ENCODE results near the gene SAXO2. TPM values are rescaled to one million over a fixed set of nuclear protein-coding genes. Genes with fewer than 3 reads are reported as not detected.
"Not testable (repeated sequence)": the region's sequence is repeated elsewhere in the genome, so short reads cannot be mapped to it uniquely, and the experiment has no call there.

Gene SAXO2
- total RNA-seq, 1 experiment from 2014 or later, result 4.2 TPM

GRCh38 chr15:82307714-82308081, 45.1 kb downstream of the SAXO2 start:
- BruUV-seq (replicated peaks), result no TSS peak
- H3K9me3 Mint-ChIP-seq (ENCODE audit: unreplicated experiment), result peaks cover 15% of the 10 kb centered on the region
- peaks cover 18% of the 10 kb centered on the region for H3K27me3 Mint-ChIP-seq (ENCODE audit: insufficient read depth, unreplicated experiment)
- H3K4me3 Mint-ChIP-seq (ENCODE audit: unreplicated experiment), result no peak overlapping the region
- no peak overlapping the region for H3K27ac Mint-ChIP-seq (ENCODE audit: low read depth, unreplicated experiment)
- no peaks in the 10 kb centered on the region for H3K36me3 Mint-ChIP-seq (ENCODE audit: insufficient read depth, unreplicated experiment)
- DNase-seq (ENCODE audit: unreplicated experiment), result no peak
- intact Hi-C loops (cut with micrococcal nuclease), result no loop called here
- TF ChIP-seq CTCF (IDR thresholded peaks at IDR 0.05; ENCODE audit: unreplicated experiment), result no peak
- POLR2A ChIA-PET, result no interaction called here
- H3K4me1 Mint-ChIP-seq (ENCODE audit: insufficient read depth, unreplicated experiment), result no peaks in the 10 kb centered on the region
- CTCF ChIA-PET, result no interaction called here

- H3K4me3 Mint-ChIP-seq (ENCODE audit: unreplicated experiment), result no peak overlapping the region
- intact Hi-C loops (cut with micrococcal nuclease), result no loop called here
- H3K27me3 Mint-ChIP-seq (ENCODE audit: insufficient read depth, unreplicated experiment), result peaks cover 18% of the 10 kb centered on the region
- H3K9me3 Mint-ChIP-seq (ENCODE audit: unreplicated experiment), result peaks cover 15% of the 10 kb centered on the region
- TF ChIP-seq CTCF (IDR thresholded peaks at IDR 0.05; ENCODE audit: unreplicated experiment), result no peak
- POLR2A ChIA-PET, result no interaction called here
- no TSS peak for BruUV-seq (replicated peaks)
- CTCF ChIA-PET, result no interaction called here
- H3K27ac Mint-ChIP-seq (ENCODE audit: low read depth, unreplicated experiment), result no peak overlapping the region
- no peak for DNase-seq (ENCODE audit: unreplicated experiment)
- no peaks in the 10 kb centered on the region for H3K4me1 Mint-ChIP-seq (ENCODE audit: insufficient read depth, unreplicated experiment)
- H3K36me3 Mint-ChIP-seq (ENCODE audit: insufficient read depth, unreplicated experiment), result no peaks in the 10 kb centered on the region
Observed at GRCh38 chr15:82309802-82310201, 47.2 kb downstream of the SAXO2 start.

- H3K27me3 Mint-ChIP-seq (ENCODE audit: insufficient read depth, unreplicated experiment), result peaks cover 18% of the 10 kb centered on the region
Observed at GRCh38 chr15:82311321-82311720, 48.7 kb downstream of the SAXO2 start.

GRCh38 chr15:82312586-82313349, 50.1 kb downstream of the SAXO2 start:
- Mint-ChIP-seq H3K9me3 (ENCODE audit: unreplicated experiment) (peaks cover 15% of the 10 kb centered on the region), H3K27me3 (ENCODE audit: insufficient read depth, unreplicated experiment) (peaks cover 18% of the 10 kb centered on the region), H3K4me1 (ENCODE audit: insufficient read depth, unreplicated experiment) (no peaks in the 10 kb centered on the region), H3K36me3 (ENCODE audit: insufficient read depth, unreplicated experiment) (no peaks in the 10 kb centered on the region), H3K4me3 (ENCODE audit: unreplicated experiment) (no peak overlapping the region), H3K27ac (ENCODE audit: low read depth, unreplicated experiment) (no peak overlapping the region)
- BruUV-seq (replicated peaks), result no TSS peak
- CTCF ChIA-PET, result no interaction called here
- no peak for TF ChIP-seq CTCF (IDR thresholded peaks at IDR 0.05; ENCODE audit: unreplicated experiment)
- no peak for DNase-seq (ENCODE audit: unreplicated experiment)
- intact Hi-C loops (cut with micrococcal nuclease), result no loop called here
- POLR2A ChIA-PET, result no interaction called here

More at GRCh38 chr15:82311321-82311720, 48.7 kb downstream of the SAXO2 start:
- DNase-seq (ENCODE audit: unreplicated experiment); BruUV-seq (replicated peaks); POLR2A ChIA-PET; H3K4me3 Mint-ChIP-seq (ENCODE audit: unreplicated experiment); H3K36me3 Mint-ChIP-seq (ENCODE audit: insufficient read depth, unreplicated experiment); H3K27ac Mint-ChIP-seq (ENCODE audit: low read depth, unreplicated experiment); H3K4me1 Mint-ChIP-seq (ENCODE audit: insufficient read depth, unreplicated experiment); intact Hi-C loops (cut with micrococcal nuclease): not testable (repeated sequence)
- peaks cover 15% of the 10 kb centered on the region for H3K9me3 Mint-ChIP-seq (ENCODE audit: unreplicated experiment)
- CTCF ChIA-PET, result interaction anchor here (0.5 kb wide), 1 partner anchor 38 kb away, joined by 3 read pairs; no protein-coding TSS in a partner anchor

Measured in MCF 10A (cell line).